ENCODE data around the gene SLC24A3. TPM values are rescaled to one million over a fixed set of nuclear protein-coding genes. Genes with fewer than 3 reads are reported as not detected.

SLC24A3 gene
- total RNA-seq, 2 donors from 2014 or later: 1.4 to 3.7 TPM

DNA sequence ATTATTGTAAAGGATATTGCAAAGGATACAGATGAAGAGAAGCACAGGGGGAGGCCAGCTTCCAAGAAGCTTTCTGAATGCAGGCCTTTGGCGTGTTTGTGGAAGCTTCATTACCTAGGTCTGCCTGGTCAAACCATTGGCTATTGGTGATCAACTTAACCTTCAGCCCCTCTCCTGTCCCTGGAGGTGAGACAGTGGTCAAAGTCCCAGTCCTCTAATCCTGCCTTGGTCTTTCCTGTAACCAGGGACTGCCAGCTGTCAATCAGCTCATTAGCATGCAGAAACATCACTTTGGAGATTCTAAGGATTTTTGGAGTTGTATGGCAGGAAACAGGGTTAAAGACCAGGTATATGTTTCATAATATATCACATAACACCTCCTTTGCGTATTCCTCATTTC lies 558.6 kb downstream of the SLC24A3 start:
- H3K36me3 ChIP-seq: no peaks in the 10 kb centered on the region
- H3K27ac ChIP-seq: no peak overlapping the region
- no peak overlapping the region for H3K4me3 ChIP-seq
- no peak for DNase-seq (ENCODE audit: low spot score)
- H3K4me1 ChIP-seq: peaks cover 0 to 42% of the 10 kb centered on the region in 2 donors
- TF ChIP-seq, protein P1, sequence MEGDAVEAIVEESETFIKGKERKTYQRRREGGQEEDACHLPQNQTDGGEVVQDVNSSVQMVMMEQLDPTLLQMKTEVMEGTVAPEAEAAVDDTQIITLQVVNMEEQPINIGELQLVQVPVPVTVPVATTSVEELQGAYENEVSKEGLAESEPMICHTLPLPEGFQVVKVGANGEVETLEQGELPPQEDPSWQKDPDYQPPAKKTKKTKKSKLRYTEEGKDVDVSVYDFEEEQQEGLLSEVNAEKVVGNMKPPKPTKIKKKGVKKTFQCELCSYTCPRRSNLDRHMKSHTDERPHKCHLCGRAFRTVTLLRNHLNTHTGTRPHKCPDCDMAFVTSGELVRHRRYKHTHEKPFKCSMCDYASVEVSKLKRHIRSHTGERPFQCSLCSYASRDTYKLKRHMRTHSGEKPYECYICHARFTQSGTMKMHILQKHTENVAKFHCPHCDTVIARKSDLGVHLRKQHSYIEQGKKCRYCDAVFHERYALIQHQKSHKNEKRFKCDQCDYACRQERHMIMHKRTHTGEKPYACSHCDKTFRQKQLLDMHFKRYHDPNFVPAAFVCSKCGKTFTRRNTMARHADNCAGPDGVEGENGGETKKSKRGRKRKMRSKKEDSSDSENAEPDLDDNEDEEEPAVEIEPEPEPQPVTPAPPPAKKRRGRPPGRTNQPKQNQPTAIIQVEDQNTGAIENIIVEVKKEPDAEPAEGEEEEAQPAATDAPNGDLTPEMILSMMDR (IDR thresholded peaks at IDR 0.05): no peak
- H3K9me3 ChIP-seq: no peaks in the 10 kb centered on the region
- H3K27me3 ChIP-seq: no peaks in the 10 kb centered on the region
